Stimulated activated CD8-positive, alpha-beta memory T cell treated with anti-CD3 and anti-CD28 coated beads, Interleukin-12 subunit alpha, Interleukin-12 subunit beta, amount 100 ng/mL, for 4 hours (primary cell): ENCODE data around the gene SYDE2.
"Not testable (repeated sequence)": the region's sequence is repeated elsewhere in the genome, so short reads cannot be mapped to it uniquely, and the experiment has no call there.

Source experiments
- DNase-seq: peaks from one replicate; pipeline ENCODE4 v3.0.0-alpha.2; 2020; ENCODE audit warnings: low read depth

Gene SYDE2, protein sequence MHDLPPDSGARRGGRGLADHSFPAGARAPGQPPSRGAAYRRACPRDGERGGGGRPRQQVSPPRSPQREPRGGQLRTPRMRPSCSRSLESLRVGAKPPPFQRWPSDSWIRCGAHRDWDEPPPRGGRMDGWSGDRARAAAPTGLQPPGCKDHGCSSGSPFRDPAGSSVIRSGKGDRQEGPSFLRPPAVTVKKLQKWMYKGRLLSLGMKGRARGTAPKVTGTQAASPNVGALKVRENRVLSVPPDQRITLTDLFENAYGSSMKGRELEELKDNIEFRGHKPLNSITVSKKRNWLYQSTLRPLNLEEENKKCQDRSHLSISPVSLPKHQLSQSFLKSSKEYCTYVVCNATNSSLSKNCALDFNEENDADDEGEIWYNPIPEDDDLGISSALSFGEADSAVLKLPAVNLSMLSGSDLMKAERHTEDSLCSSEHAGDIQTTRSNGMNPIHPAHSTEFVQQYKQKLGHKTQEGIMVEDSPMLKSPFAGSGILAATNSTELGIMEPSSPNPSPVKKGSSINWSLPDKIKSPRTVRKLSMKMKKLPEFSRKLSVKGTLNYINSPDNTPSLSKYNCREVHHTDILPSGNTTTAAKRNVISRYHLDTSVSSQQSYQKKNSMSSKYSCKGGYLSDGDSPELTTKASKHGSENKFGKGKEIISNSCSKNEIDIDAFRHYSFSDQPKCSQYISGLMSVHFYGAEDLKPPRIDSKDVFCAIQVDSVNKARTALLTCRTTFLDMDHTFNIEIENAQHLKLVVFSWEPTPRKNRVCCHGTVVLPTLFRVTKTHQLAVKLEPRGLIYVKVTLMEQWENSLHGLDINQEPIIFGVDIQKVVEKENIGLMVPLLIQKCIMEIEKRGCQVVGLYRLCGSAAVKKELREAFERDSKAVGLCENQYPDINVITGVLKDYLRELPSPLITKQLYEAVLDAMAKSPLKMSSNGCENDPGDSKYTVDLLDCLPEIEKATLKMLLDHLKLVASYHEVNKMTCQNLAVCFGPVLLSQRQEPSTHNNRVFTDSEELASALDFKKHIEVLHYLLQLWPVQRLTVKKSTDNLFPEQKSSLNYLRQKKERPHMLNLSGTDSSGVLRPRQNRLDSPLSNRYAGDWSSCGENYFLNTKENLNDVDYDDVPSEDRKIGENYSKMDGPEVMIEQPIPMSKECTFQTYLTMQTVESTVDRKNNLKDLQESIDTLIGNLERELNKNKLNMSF

GRCh38 chr1:85200463-85201339 is at the start of gene SYDE2:
SYDE2 (minus strand) TSS chr1:85201016; CDS start chr1:85200996, 20 bp downstream.
- DNase-seq = peak; percentile 65

GRCh38 chr1:85249042-85249441 is 48.2 kb upstream of the SYDE2 start:
- not testable (repeated sequence) for DNase-seq

DNA sequence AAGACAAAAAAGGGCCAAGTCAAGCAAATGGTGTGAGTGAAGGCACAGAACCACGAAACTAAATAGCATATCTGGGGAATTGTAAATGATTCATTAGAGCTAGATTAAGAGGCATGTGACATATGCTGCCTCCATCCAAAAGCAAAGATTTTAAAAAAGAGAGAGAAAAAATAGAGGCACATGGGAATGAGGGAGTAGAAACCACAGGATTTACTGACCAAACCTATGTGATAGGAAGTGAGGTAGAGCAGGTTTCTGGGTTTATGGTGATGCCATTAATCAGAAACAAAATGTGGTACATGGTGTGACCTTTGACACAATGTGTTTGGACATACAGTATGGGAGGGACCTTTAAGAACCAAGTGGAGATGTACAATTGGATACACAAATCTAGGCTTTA is 45.1 kb upstream of the SYDE2 start:
- DNase-seq = no peak

DNA sequence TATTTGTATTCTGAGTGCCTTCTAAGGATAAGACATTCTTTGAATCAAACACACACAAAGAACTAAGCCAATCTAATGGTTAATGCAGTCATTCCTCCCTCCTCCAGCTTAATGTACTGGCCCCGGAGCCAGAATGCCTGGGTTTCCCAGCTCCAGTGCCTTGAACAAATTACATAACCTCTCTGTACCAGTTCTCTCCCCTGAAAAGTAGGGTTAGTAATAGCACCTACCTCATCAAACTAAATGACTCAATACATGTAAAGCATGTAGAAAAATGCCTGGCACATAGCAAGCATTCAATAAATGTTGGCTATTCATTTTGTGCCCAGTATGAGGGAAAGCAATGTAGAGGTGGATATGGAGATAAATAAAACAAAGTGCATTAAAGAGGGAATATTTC is 44.6 kb upstream of the SYDE2 start:
- DNase-seq = no peak

GRCh38 chr1:85244271-85245061 is 43.6 kb upstream of the SYDE2 start:
- no peak for DNase-seq

DNA sequence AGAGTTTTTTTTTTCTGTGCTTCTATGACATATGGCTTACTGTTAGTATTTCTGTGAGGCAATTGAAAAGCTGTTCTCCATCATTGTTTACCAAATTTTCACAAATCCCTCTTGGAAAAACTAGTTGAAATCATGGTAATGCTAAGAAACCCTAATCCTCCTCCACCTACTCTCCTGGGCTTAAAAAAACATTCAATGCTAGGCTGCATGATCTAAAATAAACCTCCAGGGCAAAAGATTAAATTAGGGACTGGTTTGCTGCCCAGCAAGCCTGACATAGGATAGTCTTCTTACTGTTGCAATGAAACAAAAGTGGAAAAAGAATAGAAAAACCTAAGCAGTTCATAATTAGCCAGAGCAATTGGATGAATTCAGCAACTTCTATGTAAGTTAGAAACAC is 42.6 kb upstream of the SYDE2 start:
- no peak for DNase-seq

GRCh38 chr1:85240643-85241042 is 39.8 kb upstream of the SYDE2 start:
- no peak for DNase-seq

DNA sequence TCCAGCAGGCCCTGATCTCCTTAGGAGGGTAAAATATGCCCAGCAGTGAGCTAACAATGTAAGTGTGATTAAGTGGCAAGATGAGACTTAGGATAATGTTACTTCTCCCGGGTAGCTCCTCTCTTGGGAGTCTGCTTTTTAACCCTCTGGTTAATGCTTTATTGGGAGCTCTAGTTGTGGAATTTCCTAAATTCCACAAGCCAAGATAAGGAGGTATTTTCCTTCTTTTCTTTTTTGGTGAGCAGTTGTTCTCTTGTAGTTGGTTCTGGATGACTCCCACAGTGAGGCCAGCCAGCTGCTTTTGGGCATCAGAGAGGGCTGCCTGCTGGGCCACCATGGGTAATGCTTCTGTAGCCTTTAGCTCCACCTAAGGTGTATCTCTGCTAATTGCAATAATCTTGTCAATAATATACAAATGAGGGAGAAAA is 39.4 kb upstream of the SYDE2 start:
- DNase-seq = no peak

DNA sequence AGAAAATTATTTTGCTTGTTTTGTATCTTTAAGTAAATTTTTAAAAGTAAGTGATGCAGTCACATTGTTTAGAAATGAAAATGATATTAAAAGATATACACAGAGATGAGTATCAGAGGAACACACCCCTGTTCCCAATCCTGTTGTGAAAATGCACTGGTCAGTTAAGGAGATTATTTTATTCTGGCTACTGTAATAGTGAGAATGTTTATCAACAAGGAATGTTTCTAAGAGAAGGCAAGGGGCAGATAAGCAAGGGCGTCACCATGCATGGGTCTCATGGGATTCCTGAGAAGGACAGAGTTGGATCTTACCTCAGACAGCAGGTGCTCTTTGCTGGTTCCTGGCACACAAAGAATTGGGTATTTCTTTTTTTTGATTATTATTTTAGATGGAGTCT is 36.8 kb upstream of the SYDE2 start:
- no peak for DNase-seq

- no peak for DNase-seq
Observed at GRCh38 chr1:85230305-85230977, 29.6 kb upstream of the SYDE2 start.

- no peak for DNase-seq
Observed at GRCh38 chr1:85229574-85230097, 28.8 kb upstream of the SYDE2 start.

DNA sequence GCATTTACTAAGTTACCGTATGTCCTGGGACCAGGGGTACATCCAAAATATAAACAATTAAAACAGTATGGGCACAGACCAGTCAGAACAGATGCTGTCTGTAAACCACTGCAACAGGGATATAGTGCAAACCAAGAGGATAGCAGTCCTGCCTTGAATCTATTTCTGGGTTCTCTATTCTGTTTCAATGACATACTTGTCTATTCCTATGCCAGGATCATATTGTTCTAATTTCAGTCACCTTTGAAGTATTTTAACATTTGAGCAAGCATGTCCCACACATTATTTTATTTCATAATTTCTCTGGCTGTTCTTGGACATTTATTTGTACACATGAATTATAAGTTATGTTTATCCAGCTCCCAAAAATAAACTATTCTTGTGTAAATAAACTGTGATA is 28.2 kb upstream of the SYDE2 start:
- no peak for DNase-seq

- no peak for DNase-seq
Observed at GRCh38 chr1:85225624-85226380, 25.0 kb upstream of the SYDE2 start.

GRCh38 chr1:85224734-85225623 is 24.2 kb upstream of the SYDE2 start:
- no peak for DNase-seq

DNA sequence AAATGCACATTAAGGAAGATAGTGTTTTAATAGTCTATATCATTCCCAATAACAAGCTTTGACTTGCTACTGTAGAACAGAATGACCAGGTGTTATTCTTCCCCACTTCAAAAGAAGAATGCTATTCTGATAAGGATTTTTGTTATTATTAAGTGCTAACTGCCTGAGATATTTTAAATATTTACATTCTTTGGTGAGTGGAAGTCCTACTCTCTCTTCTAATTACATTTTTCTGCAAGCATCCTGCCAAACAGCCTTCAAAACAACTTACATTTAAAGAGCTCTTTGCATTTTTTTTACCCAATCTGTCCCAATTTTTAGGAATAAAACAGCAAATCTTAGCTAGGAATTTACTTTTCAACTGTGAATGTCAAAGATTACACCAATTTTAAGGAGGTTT is 23.5 kb upstream of the SYDE2 start:
- no peak for DNase-seq

DNA sequence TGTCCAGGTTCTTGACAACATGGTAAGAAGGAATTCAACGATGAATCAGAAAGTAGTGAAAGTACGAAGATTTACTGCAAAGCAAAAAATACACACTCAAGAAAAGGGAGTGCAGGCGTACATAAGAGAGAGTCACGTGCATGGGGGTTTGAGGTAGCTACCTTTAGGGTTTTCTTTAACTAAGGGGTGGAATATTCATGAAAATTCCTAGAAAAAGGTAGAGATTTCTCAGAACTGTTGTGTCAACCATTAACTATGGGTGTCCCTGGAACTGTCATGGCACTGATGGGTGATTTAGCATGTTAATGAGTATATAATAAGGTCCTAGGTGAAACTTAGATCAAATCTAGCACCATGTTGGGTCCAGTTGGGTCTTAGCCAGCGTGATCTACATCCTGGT is 22.5 kb upstream of the SYDE2 start:
- DNase-seq = no peak

GRCh38 chr1:85220756-85221201 is 20.0 kb upstream of the SYDE2 start:
- no peak for DNase-seq
